Measurements from ENCODE around the gene TRABD2A.

The TRABD2A gene

DNA sequence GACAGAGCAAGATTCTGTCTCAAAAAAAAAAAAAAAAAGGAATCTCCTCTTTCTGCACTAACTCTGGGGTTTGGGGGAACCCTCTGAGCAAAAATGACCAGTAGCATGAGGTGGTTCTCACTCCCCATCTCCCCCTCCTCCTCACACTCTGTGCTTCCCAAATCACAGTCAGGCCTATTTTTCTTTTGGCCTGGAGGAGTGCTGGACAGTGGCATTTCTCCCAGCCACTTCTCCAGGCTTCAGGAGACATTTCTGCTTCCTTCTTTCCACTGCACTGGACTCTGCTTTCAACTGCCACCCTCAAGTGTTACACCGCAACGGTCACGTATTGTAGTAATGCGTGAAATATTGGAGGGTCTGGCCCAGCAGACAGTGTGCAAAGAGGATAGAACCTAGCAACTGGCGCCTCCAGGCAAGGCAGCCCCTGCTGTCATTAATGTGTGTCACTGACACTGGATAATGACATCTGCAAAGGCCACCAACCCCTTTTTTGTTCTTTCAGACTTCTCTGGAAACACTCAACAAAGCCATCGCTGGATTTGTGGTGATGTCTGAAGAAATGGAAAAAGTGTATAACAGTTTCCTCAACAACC lies 68.9 kb downstream of the TRABD2A start:
- no peak overlapping the region for H3K4me3 Mint-ChIP-seq
- H3K36me3 Mint-ChIP-seq (ENCODE audit: low read depth): peaks cover 9% of the 10 kb centered on the region
- no peak overlapping the region for H3K27ac Mint-ChIP-seq
- H3K27me3 Mint-ChIP-seq (ENCODE audit: low read depth): peaks cover 10% of the 10 kb centered on the region
- no peaks in the 10 kb centered on the region for H3K9me3 Mint-ChIP-seq
- H3K4me1 Mint-ChIP-seq (ENCODE audit: low read depth): peaks cover 9% of the 10 kb centered on the region

DNA sequence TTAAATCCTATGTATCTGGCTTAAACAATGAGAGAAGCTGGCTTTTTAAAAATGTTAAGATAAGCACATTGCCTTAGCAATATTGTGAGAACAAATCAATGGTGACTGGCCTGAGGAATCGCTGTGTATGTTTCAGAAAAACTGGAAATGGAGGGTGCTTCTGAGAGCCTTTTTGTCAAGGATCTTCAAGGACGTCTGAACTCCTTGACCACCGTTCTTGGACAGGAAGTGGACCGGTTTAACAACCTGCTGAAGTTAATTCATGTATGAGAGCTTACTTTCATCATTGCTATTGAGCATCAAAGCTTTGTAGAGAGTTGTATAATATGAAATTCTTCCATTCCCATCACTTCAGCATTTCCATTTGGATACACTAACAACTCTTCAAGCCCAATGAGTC lies 72.6 kb downstream of the TRABD2A start:
- Mint-ChIP-seq H3K36me3 (ENCODE audit: low read depth) (peaks cover 2% of the 10 kb centered on the region), H3K27ac (no peak overlapping the region), H3K4me1 (ENCODE audit: low read depth) (no peaks in the 10 kb centered on the region), H3K9me3 (no peaks in the 10 kb centered on the region), H3K27me3 (ENCODE audit: low read depth) (peaks cover 3% of the 10 kb centered on the region), H3K4me3 (no peak overlapping the region)

DNA sequence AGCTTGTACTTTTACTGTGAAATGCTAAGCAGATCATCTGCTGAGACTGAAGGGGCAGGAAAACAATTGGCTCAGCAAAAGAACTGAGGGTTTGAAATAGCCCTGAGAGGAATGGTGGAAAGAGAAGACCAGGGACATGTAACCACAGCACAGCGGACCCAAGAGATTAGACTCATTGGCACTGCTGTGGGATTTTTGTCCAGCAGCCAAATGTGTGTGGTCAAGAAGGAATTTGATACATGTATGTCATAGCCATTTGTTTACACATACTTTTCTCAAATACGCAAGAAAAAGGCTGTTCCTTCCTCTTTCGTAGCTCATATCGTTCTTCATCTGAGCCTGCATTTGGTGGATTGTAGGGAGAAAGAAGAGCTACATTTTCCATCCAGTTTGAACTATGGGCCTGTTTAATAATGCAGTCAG lies 73.8 kb downstream of the TRABD2A start:
- Mint-ChIP-seq H3K4me1 (ENCODE audit: low read depth) (peaks cover under 1% of the 10 kb centered on the region), H3K27me3 (ENCODE audit: low read depth) (peaks cover 7% of the 10 kb centered on the region), H3K9me3 (peaks cover 8% of the 10 kb centered on the region), H3K36me3 (ENCODE audit: low read depth) (peaks cover 3% of the 10 kb centered on the region), H3K27ac (no peak overlapping the region), H3K4me3 (no peak overlapping the region)

DNA sequence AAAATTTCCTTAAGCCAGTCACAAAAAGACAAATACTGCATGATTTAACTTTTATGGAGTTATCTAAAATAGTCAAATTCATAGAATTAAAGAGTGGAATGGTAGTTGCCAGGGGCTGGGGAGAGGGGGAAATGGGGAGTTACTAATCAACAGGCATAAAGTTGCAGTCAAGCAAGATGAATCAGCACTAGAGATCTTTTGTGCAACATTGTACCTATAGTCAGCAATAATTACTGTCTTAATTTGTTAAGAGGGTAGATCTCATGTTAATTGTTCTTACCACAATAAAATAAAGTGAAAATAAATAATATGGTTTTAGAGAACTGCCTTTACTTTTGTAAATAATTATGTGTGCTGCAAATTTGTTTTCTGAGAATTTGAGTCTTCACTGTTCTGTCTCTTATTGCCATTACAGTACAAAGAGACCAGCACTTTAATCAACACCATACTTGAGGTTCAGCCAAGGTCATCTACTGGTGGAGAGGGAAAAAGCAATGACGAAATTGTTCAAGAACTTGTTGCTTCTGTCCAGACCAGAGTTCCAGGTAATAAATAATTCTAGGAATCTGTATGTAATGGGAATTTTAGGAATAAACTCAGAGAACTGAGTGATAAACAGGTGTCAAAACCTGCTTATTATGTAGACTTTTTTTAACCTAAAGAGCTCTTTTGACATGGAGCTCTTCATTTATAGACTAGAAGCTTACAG lies 75.5 kb downstream of the TRABD2A start:
- H3K27me3 Mint-ChIP-seq (ENCODE audit: low read depth): peaks cover 7% of the 10 kb centered on the region
- no peak overlapping the region for H3K4me3 Mint-ChIP-seq
- peaks cover 11% of the 10 kb centered on the region for H3K9me3 Mint-ChIP-seq

DNA sequence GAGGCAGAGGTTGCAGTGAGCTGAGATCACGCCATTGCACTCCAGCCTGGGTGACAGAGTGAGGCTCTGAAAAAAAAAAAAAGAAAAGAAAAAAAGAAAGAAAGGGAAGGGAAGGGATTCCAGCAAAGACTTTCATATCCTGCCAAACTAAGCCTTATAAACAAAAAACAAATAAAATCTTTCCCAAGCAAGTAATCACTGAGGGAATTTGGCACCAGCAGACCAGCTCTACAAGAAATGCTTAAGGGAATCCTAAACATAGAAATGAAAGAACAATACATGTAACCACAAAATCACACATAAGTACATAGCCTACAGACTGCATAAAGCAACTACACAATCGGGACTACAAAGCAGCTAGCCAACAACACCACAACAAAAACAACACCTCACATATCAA lies 79.1 kb downstream of the TRABD2A start:
- Mint-ChIP-seq H3K27me3 (ENCODE audit: low read depth) (peaks cover 7% of the 10 kb centered on the region), H3K9me3 (peaks cover 11% of the 10 kb centered on the region), H3K27ac (no peak overlapping the region), H3K4me3 (no peak overlapping the region), H3K36me3 (ENCODE audit: low read depth) (peaks cover 1% of the 10 kb centered on the region), H3K4me1 (ENCODE audit: low read depth) (peaks cover 14% of the 10 kb centered on the region)

More for the DNA sequence above, 75.5 kb downstream of the TRABD2A start:
- H3K36me3 Mint-ChIP-seq (ENCODE audit: low read depth): peaks cover 3% of the 10 kb centered on the region
- H3K4me1 Mint-ChIP-seq (ENCODE audit: low read depth): peaks cover 8% of the 10 kb centered on the region
- H3K27ac Mint-ChIP-seq: no peak overlapping the region

DNA sequence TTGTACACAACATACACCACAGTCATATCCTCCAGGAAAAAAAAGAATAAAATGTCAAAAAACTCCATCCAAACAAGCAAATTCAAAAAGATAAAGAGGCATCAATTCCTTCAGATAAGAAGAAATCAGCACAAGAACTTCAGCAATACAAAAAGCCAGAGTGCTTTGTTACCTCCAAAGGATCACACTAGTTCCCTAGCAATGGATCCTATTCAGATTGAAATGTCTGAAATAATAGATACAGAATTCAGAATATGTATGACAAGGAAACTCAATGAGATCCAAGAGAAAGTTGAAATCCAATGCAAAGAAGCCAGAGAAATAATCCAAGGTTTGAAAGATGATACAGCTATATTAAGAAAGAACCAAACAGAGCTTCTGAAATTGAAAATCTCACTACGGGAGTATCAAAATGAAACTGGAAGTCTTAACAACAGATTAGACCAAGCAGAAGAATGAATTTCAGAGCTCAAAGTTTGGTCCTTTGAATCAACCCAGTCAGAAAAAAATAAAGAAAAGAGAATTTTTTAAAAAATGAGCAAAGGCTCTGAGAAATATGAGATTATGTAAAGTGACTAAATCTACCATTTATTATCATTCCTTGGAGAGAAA lies 80.6 kb downstream of the TRABD2A start:
- H3K27ac Mint-ChIP-seq: no peak overlapping the region
- H3K27me3 Mint-ChIP-seq (ENCODE audit: low read depth): peaks cover 7% of the 10 kb centered on the region
- peaks cover 1% of the 10 kb centered on the region for H3K36me3 Mint-ChIP-seq (ENCODE audit: low read depth)
- H3K4me1 Mint-ChIP-seq (ENCODE audit: low read depth): peaks cover 14% of the 10 kb centered on the region
- peak overlapping the region; percentile 32 for H3K4me3 Mint-ChIP-seq
- peaks cover 11% of the 10 kb centered on the region for H3K9me3 Mint-ChIP-seq

DNA sequence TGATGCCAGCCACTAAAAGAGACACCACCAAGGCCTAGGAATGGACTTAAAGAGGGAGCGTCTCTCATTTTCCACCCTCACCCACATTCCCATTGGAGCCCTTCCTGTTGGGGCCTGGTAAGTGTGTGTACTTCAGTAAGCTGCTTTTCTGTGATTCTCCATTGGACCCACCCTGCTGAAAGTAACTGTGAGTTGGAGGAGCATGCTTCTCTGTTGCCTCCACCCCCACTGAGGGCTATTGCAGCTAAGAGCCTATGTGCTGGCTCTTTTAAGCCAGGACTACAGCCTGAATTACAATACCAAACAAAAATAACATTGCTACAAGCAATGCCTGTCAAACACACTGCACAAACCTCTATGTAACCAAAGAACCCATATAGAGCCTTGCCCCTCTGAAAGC lies 81.1 kb downstream of the TRABD2A start:
- Mint-ChIP-seq H3K27ac (no peak overlapping the region), H3K27me3 (ENCODE audit: low read depth) (peaks cover 7% of the 10 kb centered on the region), H3K36me3 (ENCODE audit: low read depth) (peaks cover 1% of the 10 kb centered on the region), H3K4me3 (peak overlapping the region; percentile 32), H3K4me1 (ENCODE audit: low read depth) (peaks cover 14% of the 10 kb centered on the region), H3K9me3 (peaks cover 11% of the 10 kb centered on the region)

DNA sequence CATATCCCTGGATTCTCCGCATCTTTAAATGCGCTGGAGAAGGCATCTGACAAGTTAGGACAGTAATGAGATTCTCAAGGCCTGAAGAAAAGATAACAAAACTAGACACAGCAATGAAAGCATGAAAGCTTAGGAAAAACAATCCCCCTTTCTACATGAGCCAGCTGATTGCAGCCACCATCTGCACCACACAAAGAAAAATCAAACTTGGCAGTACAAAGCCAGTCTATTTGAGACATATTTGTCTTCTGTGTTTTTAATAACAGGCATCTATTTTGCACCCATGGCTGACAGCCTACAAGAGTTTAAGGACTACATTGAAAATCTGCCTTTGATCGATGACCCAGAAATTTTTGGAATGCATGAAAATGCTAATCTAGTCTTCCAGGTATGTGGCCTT lies 83.6 kb downstream of the TRABD2A start:
- Mint-ChIP-seq H3K27ac (no peak overlapping the region), H3K9me3 (peaks cover 11% of the 10 kb centered on the region), H3K4me3 (no peak overlapping the region), H3K4me1 (ENCODE audit: low read depth) (peaks cover 17% of the 10 kb centered on the region), H3K27me3 (ENCODE audit: low read depth) (no peaks in the 10 kb centered on the region), H3K36me3 (ENCODE audit: low read depth) (peaks cover 6% of the 10 kb centered on the region)

DNA sequence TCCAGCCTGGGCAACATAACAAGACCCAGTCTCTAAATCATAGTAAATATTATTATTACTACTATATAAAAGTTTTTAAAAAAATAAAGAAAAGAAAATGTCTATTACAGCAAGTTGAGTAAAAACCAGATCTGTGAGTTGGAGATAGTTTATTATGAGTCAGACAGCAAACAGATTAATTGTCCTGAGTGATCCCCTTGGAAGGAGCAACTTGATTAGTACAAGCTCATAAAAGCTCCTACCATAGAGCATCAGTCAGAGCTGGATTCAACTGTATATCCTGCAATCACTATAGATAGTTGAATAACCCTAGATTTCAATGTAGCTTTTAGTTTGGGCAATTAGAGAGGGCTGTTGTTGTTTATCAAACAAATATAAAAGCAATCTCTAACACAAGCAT lies 84.1 kb downstream of the TRABD2A start:
- Mint-ChIP-seq H3K27ac (no peak overlapping the region), H3K4me1 (ENCODE audit: low read depth) (peaks cover 14% of the 10 kb centered on the region), H3K36me3 (ENCODE audit: low read depth) (peaks cover 6% of the 10 kb centered on the region), H3K27me3 (ENCODE audit: low read depth) (no peaks in the 10 kb centered on the region), H3K9me3 (peaks cover 11% of the 10 kb centered on the region), H3K4me3 (no peak overlapping the region)

DNA sequence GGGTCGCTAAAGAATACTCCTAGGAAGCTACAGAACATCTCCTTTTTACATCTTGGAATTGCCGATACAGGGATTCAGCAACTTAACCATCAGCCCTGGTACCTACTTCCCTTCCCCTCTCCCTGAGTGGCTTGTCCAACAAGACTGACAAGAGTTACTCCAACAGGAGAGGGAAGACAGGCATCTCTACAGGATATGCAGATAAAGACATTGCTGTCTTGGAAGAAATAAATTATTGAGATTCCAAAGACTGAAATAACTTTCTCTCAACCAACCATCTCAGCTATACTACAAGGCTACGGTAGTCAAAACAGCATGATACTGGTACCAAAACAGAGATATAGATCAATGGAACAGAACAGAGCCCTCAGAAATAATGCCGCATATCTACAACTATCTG lies 87.2 kb downstream of the TRABD2A start:
- Mint-ChIP-seq H3K9me3 (peaks cover 11% of the 10 kb centered on the region), H3K4me3 (no peak overlapping the region), H3K4me1 (ENCODE audit: low read depth) (peaks cover 3% of the 10 kb centered on the region), H3K36me3 (ENCODE audit: low read depth) (peaks cover 6% of the 10 kb centered on the region), H3K27me3 (ENCODE audit: low read depth) (no peaks in the 10 kb centered on the region), H3K27ac (no peak overlapping the region)

DNA sequence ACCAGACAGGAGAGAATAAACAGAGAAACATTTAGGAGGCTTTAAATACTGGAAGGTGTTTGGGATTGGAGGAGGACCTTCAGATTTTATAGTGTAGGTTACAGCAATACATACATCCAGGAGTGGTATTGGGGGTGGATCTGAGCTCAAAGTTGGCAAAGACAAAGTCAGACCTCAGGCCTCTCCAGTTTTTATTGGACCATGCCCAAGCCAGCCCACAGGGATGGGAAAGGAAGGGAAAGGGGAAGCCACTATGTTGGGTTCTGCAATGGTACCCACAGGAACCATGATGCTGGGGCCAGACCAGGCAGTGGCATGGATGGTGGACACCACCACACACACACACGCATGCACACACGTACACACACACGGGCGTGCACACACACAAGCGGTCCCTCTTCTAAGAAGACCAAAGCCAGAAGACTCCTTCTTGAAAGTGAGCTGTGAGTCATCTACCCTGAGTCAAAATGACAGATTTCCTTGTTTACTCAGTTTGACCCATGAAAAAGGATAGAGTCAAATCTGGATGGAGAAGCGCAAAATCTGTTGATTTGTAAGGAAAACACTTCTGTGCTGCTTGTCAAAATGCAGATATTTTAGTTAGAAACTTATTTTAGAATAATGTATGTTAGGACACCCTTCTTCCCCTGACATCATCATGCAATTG lies 87.9 kb downstream of the TRABD2A start:
- H3K27ac Mint-ChIP-seq: no peak overlapping the region
- H3K4me1 Mint-ChIP-seq (ENCODE audit: low read depth): peaks cover 3% of the 10 kb centered on the region
- H3K36me3 Mint-ChIP-seq (ENCODE audit: low read depth): peaks cover 6% of the 10 kb centered on the region
- no peak overlapping the region for H3K4me3 Mint-ChIP-seq
- H3K9me3 Mint-ChIP-seq: peaks cover 11% of the 10 kb centered on the region
- no peaks in the 10 kb centered on the region for H3K27me3 Mint-ChIP-seq (ENCODE audit: low read depth)

DNA sequence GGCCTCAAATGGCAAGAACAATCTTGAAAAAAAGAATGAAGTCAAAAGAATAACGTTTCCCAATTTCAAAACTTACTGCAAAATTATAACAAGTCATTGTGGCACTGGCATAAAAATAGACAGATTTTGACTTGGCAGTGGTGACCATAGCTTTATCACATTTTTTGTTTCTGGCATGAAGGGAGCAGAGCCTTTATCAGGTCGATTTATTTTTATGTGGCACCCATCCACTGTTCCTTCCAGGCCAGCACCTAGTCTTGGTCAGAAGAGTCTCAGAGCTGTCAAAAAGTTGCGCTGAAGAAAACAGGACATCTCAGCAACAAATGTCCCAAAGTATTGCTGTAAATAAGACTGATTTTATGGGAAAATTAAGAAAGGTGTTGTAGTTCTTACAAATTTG lies 92.4 kb downstream of the TRABD2A start:
- H3K36me3 Mint-ChIP-seq (ENCODE audit: low read depth): peaks cover 11% of the 10 kb centered on the region
- no peak overlapping the region for H3K27ac Mint-ChIP-seq

DNA sequence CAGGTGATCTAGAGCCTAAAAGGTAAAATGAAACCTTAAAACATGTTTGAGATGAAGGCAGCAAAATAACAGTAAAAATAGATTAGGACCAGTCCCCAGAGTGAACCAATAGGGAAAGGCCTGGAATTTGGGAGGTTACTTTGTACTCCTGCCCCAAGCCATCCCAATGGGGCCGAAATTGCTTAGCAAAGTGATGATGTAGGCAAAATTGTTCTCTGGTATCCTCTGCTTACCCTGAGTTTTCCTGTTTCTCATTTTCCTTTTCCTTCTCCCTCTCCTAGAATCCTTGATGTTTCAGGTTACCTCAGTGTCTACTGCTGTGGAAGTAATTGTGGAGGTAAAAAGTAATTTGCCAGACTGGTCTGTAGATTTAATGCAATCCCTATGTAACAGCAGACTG lies 92.9 kb downstream of the TRABD2A start:
- Mint-ChIP-seq H3K9me3 (peaks cover 18% of the 10 kb centered on the region), H3K36me3 (ENCODE audit: low read depth) (peaks cover 11% of the 10 kb centered on the region), H3K27ac (no peak overlapping the region), H3K4me1 (ENCODE audit: low read depth) (peaks cover 14% of the 10 kb centered on the region), H3K4me3 (no peak overlapping the region), H3K27me3 (ENCODE audit: low read depth) (no peaks in the 10 kb centered on the region)

More for the DNA sequence above, 92.4 kb downstream of the TRABD2A start:
- peaks cover 17% of the 10 kb centered on the region for H3K9me3 Mint-ChIP-seq
- H3K4me1 Mint-ChIP-seq (ENCODE audit: low read depth): peaks cover 12% of the 10 kb centered on the region
- H3K4me3 Mint-ChIP-seq: no peak overlapping the region
- H3K27me3 Mint-ChIP-seq (ENCODE audit: low read depth): no peaks in the 10 kb centered on the region

DNA sequence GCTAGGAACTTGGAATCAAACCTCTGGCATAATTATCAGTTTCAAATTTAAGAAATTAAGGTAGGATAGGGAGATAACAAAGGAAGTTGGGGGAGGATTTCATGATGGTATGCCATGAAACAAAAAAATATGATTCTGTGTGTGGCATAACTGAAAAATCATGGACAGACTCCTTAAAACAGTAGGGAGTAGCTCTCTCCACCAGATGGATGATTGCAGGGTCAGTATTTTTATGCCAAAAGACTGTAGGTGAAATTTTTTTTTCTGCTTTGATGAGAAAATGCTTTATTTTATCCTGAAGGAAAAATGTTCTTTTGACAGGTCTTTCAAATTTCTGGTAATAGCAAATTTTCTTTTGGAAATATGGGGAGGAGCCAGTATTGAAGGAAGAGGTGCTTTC lies 94.3 kb downstream of the TRABD2A start:
- Mint-ChIP-seq H3K9me3 (peaks cover 7% of the 10 kb centered on the region), H3K36me3 (ENCODE audit: low read depth) (peaks cover 8% of the 10 kb centered on the region), H3K4me1 (ENCODE audit: low read depth) (peaks cover 27% of the 10 kb centered on the region), H3K4me3 (no peak overlapping the region), H3K27me3 (ENCODE audit: low read depth) (no peaks in the 10 kb centered on the region), H3K27ac (no peak overlapping the region)

DNA sequence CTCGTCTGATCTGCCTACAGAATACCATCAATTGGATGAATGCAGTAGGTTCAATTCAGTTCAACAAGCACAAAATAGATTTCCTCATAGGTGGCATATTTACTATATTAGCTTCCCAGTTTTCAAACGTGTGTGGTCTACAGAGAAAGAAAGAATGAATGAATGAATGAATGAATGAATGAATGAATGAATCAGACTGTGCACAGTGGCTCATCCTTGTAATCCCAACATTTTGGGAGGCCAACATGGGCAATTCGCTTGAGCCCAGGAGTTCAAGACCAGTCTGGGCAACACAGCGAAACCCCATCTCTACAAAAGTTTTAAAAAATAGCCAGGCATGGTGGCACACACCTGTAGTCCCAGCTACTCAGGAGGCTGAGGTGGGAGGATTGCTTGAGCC lies 94.9 kb downstream of the TRABD2A start:
- H3K36me3 Mint-ChIP-seq (ENCODE audit: low read depth): peaks cover 8% of the 10 kb centered on the region
- no peak overlapping the region for H3K27ac Mint-ChIP-seq
- H3K27me3 Mint-ChIP-seq (ENCODE audit: low read depth): no peaks in the 10 kb centered on the region
- H3K9me3 Mint-ChIP-seq: peaks cover 7% of the 10 kb centered on the region
- H3K4me1 Mint-ChIP-seq (ENCODE audit: low read depth): peaks cover 34% of the 10 kb centered on the region
- no peak overlapping the region for H3K4me3 Mint-ChIP-seq
